ENCODE measurements around the gene GRM2.
A peak's percentile ranks its signal among the peaks of the same experiment; 100 is the strongest.
"Not testable (repeated sequence)": the region's sequence is repeated elsewhere in the genome, so short reads cannot be mapped to it uniquely, and the experiment has no call there.

Gene GRM2

DNA sequence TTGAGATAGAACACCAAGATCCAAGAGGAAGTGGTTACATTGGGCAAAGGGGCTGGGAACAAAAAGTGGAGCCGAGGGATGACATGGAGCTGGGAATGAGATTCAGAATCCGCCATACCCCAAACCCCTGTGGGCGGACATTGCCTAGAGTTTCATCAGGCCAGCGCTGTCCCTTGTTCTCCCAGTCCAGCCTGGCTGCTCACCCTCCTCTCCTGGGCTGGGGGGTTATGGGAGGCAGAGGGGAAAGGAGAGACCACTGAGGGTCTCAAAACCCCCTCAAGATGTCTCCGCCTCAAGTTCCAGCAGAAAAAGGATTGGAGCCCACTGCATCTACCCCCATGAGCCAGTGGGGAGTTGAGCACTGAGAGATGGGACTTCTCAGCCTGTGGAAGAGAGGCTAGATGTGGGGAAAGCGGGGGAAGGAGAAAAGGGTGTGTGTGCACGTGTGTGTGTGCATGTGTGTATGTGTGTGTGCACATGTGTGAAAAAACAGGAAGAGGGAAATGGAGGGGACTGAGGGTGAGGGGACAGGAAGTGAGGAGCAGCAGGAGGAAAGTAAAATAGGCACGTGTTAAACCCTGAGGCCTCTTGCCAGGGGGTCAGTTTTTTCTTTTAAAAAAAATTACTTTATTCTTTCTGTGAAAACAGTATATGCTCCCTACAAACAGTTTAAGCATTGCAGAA is 14.3 kb downstream of the GRM2 start:
- DNase-seq (ENCODE audit: low spot score) (peak; percentile 1), FAIRE-seq (no peak)

DNA sequence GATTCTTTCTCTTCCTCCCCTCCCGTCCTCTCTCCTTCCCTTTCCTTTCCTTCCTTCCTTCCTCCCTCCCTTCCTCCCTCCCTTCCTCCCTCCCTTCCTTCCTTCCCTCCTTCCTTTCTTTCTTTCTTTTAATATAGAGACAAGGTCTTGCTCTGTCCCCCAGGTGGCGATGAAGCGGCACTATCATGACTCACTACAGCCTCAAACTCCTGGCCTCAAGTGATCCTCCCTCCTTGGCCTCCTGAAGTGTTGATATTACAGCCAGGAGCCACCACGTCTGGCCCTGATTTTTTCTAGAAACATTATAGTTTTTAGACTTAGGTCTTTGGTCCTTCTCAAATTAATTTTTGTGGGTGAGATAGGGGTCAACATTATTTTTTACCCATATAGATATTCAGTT is 15.5 kb downstream of the GRM2 start:
- DNase-seq (ENCODE audit: low spot score) (peak; percentile 1), FAIRE-seq (no peak)

DNA sequence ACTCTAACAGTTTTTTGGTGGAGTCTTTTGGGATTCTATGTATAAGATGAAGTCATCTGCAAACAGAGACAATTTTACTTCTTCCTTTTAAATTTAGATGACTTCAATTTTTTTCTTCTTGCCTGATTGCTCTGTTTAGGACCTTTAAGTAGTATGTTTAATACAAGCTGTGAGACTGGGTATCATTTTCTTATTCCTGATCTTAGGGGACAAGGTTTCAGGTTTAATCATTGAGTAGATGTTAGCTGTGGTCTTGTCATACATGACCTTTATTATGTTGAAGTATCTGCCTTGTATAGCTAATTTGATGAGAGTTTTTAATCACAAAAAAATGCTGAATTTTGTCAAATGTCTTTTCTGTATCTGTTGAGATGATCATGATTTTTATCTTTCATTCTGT is 20.6 kb downstream of the GRM2 start:
- DNase-seq (ENCODE audit: low spot score): no peak
- FAIRE-seq: no peak

DNA sequence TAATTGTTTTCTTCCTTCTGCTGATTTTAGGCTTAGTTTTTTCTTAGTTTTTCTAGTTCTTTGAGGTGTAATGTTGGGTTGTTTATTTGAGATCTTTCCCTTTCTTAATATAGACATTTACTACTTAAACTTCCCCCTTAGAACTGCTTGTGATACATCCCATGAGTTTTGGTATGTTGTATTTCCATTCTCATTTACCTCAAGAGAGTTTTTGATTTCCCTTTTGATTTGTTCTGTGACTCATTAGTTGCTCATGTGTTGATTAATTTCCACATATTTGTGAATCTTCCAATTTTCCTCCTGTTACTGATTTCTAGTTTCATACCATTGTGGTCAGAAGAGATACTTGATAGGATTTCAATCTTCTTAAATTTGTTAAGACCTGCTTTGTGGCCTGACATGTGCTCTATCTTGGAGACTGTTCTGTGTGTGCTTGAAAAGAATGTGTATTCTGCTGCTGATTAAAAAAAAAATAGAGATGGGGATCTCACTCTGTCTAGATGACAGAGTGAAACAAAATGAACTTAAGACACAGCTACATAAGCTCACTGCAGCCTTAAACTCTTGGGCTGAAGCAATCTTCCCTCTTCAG is 22.3 kb downstream of the GRM2 start:
- FAIRE-seq (no peak), DNase-seq (ENCODE audit: low spot score) (no peak)

DNA sequence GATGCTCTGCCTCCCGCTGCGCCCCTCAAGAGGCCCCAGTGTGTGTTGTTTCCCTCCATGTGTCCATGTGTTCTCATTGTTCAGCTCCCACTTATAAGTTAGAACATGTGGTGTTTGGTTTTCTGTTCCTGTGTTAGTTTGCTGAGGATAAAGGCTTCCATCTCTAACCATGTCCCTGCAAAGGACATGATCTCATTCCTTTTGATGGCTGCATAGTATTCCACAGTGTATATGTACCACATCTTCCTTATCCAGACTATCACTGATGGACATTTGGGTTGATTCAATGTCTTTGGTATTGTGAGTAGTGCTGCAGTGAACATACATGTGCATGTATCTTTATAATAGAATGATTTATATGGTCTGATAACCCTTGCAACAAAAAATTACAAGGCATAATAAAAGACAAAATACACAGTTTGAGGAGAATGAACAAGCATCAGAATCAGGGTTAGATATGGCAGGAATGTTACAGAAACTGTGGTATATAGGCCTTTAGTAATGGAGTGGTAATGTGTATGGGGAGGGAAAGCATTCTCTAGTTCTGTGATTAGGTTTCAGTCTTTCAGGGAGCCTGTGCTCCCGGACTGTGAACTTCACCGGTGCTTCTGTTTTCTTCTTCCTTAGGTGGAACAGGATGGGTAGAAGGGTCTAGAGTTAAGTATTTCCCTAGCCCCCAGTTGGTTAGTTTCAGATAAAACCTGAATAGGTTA is 27.1 kb downstream of the GRM2 start:
- peak; percentile 30 for FAIRE-seq

DNA sequence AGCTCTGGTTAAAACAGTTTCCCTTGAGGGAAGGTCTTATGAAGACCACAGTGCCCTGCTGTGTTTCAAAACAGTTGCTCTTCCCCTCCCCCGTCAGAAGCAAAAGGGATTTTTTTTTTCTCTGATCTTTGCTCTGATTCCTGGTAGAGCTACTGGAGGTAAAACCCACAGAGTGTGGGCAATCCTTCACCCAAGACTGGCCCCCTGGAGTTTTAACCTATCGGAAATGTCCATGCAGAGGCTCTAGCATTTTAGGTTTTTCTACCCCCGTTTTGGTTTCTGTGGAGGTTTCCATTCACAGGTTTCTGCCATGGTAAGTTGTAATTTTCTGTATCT is 27.7 kb downstream of the GRM2 start:
- FAIRE-seq: no peak
- no peak for DNase-seq (ENCODE audit: low spot score)

More for the DNA sequence above, 27.1 kb downstream of the GRM2 start:
- no peak for DNase-seq (ENCODE audit: low spot score)

DNA sequence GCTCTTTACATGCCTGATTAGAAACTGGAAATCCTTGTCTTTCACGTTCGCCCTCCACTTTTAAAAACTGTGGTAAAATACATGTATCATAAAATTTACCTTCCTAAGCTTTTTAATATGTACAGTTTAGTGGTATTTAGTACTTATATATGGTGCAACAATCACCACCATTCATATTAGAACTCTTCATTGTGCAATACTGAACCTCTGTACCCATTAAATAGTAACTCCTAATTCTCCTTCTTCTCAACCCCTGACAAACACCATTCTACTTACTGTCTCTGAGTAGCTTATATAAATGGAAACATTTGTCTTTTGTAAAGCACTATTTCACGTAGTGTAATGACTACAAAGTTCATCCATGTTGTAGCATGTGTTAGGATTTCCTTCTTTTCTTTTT is 28.2 kb downstream of the GRM2 start:
- FAIRE-seq (no peak), DNase-seq (ENCODE audit: low spot score) (no peak)

DNA sequence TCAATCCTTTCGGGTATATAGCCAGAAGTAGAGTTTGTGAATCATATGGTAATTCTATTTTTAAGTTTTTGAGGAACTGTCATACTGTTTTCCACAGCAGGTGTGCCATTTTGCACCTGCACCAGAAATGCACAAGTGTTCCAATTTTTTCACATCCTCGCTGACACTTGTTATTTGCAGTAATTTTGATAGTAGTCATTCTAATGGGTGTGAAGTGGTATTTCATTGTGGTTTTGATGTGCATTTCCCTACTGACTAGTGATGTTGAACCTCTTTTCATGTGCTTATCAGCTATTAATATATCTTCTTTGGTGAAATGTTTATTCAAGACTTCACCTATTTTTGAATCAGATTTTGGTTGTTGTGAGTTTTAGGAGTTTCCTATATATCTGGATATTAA is 29.1 kb downstream of the GRM2 start:
- FAIRE-seq: no peak
- no peak for DNase-seq (ENCODE audit: low spot score)

DNA sequence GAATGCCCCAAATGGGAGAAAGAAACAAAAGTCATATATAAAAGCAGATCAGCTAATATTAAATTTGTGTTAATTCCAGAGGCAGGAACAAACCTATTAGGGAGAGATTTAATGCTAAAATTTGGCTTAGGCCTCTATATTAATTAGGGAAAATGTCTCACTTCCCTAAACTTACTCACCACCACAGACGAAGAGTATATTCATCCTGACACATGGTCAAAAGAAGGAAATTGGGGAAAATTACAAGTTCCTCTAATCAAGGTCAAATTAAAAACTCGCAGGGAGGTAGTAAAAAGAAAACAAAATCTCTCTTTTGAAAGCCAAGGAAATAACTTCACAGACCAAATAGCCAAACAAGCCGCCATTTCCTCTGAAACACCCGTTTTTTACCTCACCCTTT is 32.2 kb downstream of the GRM2 start:
- DNase-seq (ENCODE audit: low spot score) (no peak), FAIRE-seq (no peak)

DNA sequence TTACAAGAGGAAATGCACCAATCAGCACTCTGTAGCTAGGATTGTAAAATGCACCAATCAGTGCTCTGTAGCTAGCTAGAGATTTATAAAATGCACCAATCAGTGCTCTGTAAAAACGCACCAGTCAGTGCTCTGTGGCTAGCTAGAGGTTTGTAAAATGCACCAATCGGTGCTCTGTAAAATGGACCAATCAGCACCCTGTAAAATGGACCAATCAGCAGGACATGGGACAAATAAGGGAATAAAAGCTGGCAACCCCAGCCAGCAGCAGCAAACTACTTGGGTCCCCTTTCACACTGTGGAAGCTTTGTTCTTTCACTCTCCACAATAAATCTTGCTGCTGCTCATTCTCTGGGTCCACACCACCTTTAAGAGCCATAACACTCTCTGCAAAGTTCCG is 35.5 kb downstream of the GRM2 start:
- DNase-seq (ENCODE audit: low spot score); FAIRE-seq: not testable (repeated sequence)

DNA sequence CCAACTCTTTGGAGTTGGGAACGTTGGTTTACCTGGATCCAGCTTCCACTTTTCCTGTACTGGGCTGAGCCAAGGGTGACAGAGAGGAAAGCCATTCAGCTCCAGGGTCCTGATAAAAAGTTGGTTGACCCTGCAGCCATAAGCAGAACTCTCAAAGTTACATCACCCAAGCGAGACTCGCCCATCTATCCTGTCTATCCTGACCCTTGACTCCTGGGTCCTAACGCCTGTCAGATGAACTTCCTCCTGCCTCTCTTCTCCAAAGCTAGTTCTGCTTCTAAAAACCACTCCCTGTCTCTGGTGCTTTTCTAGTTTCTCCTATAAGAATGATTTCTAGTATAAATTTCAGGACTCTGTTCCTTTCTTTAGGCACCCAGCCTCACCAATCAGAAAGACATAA is 36.1 kb downstream of the GRM2 start:
- not testable (repeated sequence) for FAIRE-seq; DNase-seq (ENCODE audit: low spot score)

DNA sequence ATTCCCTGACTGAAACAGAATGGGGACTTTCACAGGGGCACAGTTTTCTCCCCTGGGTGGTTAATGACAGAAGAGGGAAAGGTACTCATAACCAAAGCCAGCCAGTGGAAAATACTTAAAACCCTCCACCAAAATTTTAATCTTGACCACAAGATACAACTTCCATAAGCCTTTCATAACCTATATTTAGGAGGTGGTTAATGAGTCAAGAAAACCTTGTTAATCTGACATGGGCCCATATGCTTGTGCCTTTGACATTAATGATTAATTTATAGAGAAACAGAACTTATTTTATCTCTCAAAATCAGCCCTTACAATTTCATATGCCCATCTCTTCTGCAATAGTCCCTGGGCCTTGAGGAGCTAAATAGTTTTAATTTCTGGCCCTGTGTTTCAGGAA is 41.0 kb downstream of the GRM2 start:
- DNase-seq (ENCODE audit: low spot score): no peak
- FAIRE-seq: no peak

DNA sequence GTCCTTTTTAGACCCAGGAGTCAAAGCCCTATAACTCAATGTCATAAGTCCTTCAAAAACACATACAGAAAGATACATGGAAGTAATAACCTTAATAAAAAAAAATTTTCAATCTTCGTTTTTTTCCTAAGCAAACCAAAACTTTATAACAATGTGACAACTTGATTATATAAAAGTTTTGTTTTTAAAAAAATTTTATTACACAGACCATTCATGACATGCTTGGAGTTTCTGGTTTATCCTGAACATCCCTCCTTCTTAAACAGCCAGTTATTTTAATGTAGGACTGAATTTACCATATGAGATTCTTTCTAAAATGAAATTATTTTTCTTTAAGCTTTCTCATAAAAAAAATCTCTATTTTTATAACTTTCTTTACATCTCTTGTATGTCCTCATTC is 41.5 kb downstream of the GRM2 start:
- FAIRE-seq (no peak), DNase-seq (ENCODE audit: low spot score) (no peak)

DNA sequence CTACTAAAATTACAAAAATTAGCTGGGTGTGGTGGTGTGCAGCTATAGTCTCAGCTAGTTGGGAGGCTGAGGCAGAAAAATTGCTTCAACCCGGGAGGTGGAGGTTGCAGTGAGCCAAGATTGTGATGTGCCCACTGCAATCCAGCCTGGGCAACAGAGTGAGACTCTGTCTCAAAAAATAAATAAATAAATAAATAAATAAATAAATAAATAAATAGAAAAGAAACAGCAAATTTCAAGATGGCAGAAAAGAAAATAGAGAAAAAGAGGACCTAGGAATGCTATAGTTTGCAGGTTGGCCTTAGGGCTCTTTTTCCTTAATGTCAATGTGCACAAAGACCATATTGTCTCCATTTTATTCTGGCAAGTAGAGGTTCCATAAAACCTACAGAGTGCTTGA is 44.0 kb downstream of the GRM2 start:
- no peak for FAIRE-seq
- no peak for DNase-seq (ENCODE audit: low spot score)

DNA sequence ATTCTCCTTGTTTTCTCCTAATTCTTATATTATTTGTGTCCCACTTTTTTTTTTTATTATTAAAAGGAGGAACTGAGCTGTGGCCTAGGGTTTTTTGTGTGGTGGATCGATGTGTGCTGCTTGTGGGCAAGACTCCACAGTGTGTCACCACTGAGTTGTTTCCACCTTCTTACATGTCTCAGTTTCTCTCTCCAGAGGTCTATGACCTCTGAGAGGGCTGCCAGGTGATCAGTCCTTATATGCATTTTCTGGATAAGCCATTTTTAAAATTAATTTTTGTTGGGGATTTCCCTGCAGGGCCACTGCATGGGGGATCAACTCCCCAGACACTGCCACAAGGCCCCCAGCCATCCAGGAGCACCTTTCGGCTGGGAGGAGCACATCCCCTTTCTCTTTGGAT is 44.4 kb downstream of the GRM2 start:
- FAIRE-seq (no peak), DNase-seq (ENCODE audit: low spot score) (no peak)

DNA sequence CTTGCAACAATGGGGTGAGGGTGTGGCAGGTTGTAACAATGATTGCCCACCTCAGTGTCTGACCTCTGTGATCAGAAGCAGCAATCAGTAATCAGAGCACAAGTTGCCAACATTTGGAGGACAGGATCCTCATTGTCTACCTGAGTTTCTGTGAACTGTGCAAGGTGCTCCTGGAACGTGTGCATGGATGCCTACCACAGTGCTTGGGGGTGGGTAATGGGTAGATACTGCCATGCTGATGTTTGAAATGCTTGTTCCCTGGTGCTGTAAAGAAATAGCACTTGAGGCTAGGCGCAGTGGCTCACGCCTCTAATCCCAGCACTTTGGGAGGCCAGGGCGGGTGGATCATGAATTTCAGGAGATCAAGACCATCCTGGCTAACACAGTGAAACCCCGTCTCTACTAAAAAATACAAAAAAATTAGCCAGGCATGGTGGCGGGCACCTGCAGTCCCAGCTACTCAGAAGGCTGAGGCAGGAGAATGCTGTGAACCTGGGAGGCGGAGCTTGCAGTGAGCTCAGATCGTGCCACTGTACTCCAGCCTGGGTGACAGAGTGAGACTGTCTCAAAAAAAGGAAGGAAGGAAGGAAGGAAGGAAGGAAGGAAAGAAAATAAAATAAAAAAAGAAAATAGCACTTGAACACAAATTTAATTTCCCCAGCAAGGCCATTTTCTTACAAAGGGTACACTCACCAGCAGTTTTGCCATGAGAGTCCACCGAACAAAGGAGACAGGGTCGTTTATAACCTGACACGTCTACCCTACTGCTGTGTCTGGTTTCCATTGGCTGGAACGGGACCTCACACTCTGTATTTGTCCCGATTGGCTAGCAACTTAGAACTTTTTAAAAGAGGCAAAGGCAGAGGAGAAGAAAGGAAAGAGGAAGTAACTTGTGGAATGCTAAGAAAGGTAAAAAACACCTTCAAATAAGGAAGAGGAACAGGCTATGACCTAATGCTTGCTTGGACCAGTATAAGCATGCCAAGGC is 47.2 kb downstream of the GRM2 start:
- FAIRE-seq; DNase-seq (ENCODE audit: low spot score): not testable (repeated sequence)

DNA sequence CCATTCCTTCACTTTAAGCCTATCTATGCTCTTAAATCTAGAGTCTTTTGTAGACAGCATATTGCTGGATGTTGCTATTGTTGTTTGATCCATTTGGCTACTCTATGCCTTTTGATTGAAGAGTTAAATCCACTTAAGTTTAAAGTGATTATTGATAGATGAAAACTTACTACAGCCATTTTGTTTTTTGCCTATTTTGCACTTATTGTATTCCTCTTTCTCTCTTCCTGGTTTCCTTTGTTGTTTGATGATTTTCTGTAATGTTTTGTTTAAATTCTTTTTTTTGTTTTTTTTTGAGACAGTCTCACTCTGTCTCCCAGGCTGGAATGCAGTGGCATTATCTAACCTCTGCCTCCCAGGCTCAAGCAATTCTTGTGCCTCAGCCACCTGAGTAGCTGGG is 52.3 kb downstream of the GRM2 start:
- DNase-seq (ENCODE audit: low spot score) (no peak), FAIRE-seq (no peak)
